Inferior parietal cortex (tissue), 1 donor: ENCODE measurements around the gene DMD.

Source experiments
- DNase-seq: peaks from one replicate; pipeline ENCODE4 v3.0.0-alpha.2; 2016; ENCODE audit errors: extremely low spot score

Gene DMD

GRCh38 chrX:31236231-31236630 is 1975.1 kb downstream of the DMD start:
- DNase-seq = no peak

GRCh38 chrX:31233941-31234496 is 1977.3 kb downstream of the DMD start:
- DNase-seq = no peak

GRCh38 chrX:31232506-31232905 is 1978.8 kb downstream of the DMD start:
- no peak for DNase-seq

GRCh38 chrX:31228909-31229308 is 1982.4 kb downstream of the DMD start:
- DNase-seq = no peak

GRCh38 chrX:31228415-31228832 is 1982.9 kb downstream of the DMD start:
- no peak for DNase-seq

- DNase-seq = no peak
Observed at GRCh38 chrX:31227250-31227649, 1984.1 kb downstream of the DMD start.

- no peak for DNase-seq
Observed at GRCh38 chrX:31225819-31226218, 1985.5 kb downstream of the DMD start.

GRCh38 chrX:31224381-31225012 is 1986.9 kb downstream of the DMD start:
- no peak for DNase-seq

GRCh38 chrX:31223817-31224216 is 1987.5 kb downstream of the DMD start:
- no peak for DNase-seq

GRCh38 chrX:31222946-31223345 is 1988.4 kb downstream of the DMD start:
- DNase-seq = no peak

- no peak for DNase-seq
Observed at GRCh38 chrX:31219174-31219573, 1992.2 kb downstream of the DMD start.

GRCh38 chrX:31217084-31217483 is 1994.3 kb downstream of the DMD start:
- no peak for DNase-seq

- no peak for DNase-seq
Observed at GRCh38 chrX:31215277-31215815, 1996.0 kb downstream of the DMD start.

GRCh38 chrX:31213941-31214340 is 1997.4 kb downstream of the DMD start:
- DNase-seq = peak; percentile 19

GRCh38 chrX:31212856-31213748 is 1998.2 kb downstream of the DMD start:
- no peak for DNase-seq

- DNase-seq = no peak
Observed at GRCh38 chrX:31209005-31209628, 2002.2 kb downstream of the DMD start.

GRCh38 chrX:31201503-31201902 is 2009.8 kb downstream of the DMD start:
- DNase-seq = no peak

GRCh38 chrX:31200430-31200829 is 2010.9 kb downstream of the DMD start:
- no peak for DNase-seq

GRCh38 chrX:31199840-31200114 is 2011.6 kb downstream of the DMD start:
- DNase-seq = no peak

GRCh38 chrX:31199056-31199839 is 2012.1 kb downstream of the DMD start:
- no peak for DNase-seq

- DNase-seq = no peak
Observed at GRCh38 chrX:31190221-31190975, 2021.0 kb downstream of the DMD start.
